GM12878 (cell line): Measurements from ENCODE around the gene MSI2.

ENCODE experiments used
- CREB1 ChIP-seq: IDR thresholded peaks from 2 replicates; pipeline ENCODE4 v1.6.1; 2012; ENCODE audit warnings: low read depth, mild to moderate bottlenecking, inconsistent platforms
- POLR2AphosphoS2 ChIP-seq: IDR thresholded peaks from 2 replicates; pipeline ENCODE4 v1.6.1; 2011; ENCODE audit warnings: low read depth, mild to moderate bottlenecking, low read length, improper control_type of control experiment, moderate library complexity
- SIN3A ChIP-seq: IDR thresholded peaks from 2 replicates; pipeline ENCODE4 v1.6.1; 2012; ENCODE audit warnings: low read depth, low read length, improper control_type of control experiment
- SREBF1 ChIP-seq: IDR thresholded peaks from 2 replicates; pipeline ENCODE4 v1.6.1; 2012; ENCODE audit warnings: mild to moderate bottlenecking, low read length
- ZNF384 ChIP-seq: IDR thresholded peaks from 2 replicates; pipeline ENCODE4 v1.6.1; 2012; ENCODE audit warnings: low read depth, mild to moderate bottlenecking, low read length, improper control_type of control experiment, borderline replicate concordance
- TF ChIP-seq, protein P1 (sequence below), 3 experiments: IDR thresholded peaks in 2 of 3; conservative IDR thresholded peaks in 1 of 3; 2 replicates each; pipeline ENCODE4 v1.5.1; 2011; ENCODE audit warnings: low read depth in 3 of 3, low read length in 3 of 3, mild to moderate bottlenecking in 3 of 3, control low read depth in 2 of 3, moderate library complexity in 2 of 3, inconsistent platforms in 1 of 3, mixed read lengths in 1 of 3; ENCODE audit not compliant: control insufficient read depth in 2 of 3, insufficient read depth in 1 of 3; ENCODE audit errors: extremely low read depth in 1 of 3

GRCh38 chr17:57495771-57496170 is 239.4 kb downstream of the MSI2 start:
- TF ChIP-seq CREB1 (no peak), ZNF384 (no peak), SIN3A (no peak), POLR2AphosphoS2 (no peak), SREBF1 (no peak)
- TF ChIP-seq, protein P1, sequence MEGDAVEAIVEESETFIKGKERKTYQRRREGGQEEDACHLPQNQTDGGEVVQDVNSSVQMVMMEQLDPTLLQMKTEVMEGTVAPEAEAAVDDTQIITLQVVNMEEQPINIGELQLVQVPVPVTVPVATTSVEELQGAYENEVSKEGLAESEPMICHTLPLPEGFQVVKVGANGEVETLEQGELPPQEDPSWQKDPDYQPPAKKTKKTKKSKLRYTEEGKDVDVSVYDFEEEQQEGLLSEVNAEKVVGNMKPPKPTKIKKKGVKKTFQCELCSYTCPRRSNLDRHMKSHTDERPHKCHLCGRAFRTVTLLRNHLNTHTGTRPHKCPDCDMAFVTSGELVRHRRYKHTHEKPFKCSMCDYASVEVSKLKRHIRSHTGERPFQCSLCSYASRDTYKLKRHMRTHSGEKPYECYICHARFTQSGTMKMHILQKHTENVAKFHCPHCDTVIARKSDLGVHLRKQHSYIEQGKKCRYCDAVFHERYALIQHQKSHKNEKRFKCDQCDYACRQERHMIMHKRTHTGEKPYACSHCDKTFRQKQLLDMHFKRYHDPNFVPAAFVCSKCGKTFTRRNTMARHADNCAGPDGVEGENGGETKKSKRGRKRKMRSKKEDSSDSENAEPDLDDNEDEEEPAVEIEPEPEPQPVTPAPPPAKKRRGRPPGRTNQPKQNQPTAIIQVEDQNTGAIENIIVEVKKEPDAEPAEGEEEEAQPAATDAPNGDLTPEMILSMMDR (IDR thresholded peaks at IDR 0.05 in 2 of 3, conservative IDR thresholded peaks at IDR 0.05 in 1 of 3; ENCODE audit: control insufficient read depth in 2 of 3, extremely low read depth in 1 of 3, insufficient read depth in 1 of 3, low read depth in 3 of 3, low read length in 3 of 3), result no peak
